ENCODE measurements around the gene FER1L5. TPM values are rescaled to one million over a fixed set of nuclear protein-coding genes. Genes with fewer than 3 reads are reported as not detected.

Gene FER1L5
- total RNA-seq, 2 experiments from 2014 or later, result not detected

GRCh38 chr2:96703021-96703751, 60.6 kb downstream of the FER1L5 start:
- no peak overlapping the region for H3K4me3 Mint-ChIP-seq
- ChIA-PET POLR2A (no interaction called here), CTCF (no interaction called here)
- no peak for ATAC-seq
- DNase-seq, result no peak
- H3K27ac Mint-ChIP-seq, result no peak overlapping the region
- H3K27me3 Mint-ChIP-seq (ENCODE audit: low read depth), result no peaks in the 10 kb centered on the region
- no peaks in the 10 kb centered on the region for H3K4me1 Mint-ChIP-seq (ENCODE audit: low read depth)
- no peaks in the 10 kb centered on the region for H3K9me3 Mint-ChIP-seq (ENCODE audit: insufficient read depth)
- H3K36me3 Mint-ChIP-seq (ENCODE audit: low read depth), result peaks cover 15% of the 10 kb centered on the region

- ChIA-PET CTCF (interaction anchor here (0.7 kb wide), 2 partner anchors 10 to 157 kb away, joined by 3 read pairs; no protein-coding TSS in a partner anchor), POLR2A (no interaction called here)
- H3K27ac Mint-ChIP-seq, result no peak overlapping the region
These were observed 68.4 kb downstream of the FER1L5 start for GRCh38 chr2:96710985-96711384.

GRCh38 chr2:96715658-96716057, 73.1 kb downstream of the FER1L5 start:
- Mint-ChIP-seq H3K4me1 (ENCODE audit: low read depth) (no peaks in the 10 kb centered on the region), H3K4me3 (no peak overlapping the region), H3K36me3 (ENCODE audit: low read depth) (peaks cover 6% of the 10 kb centered on the region), H3K27ac (no peak overlapping the region), H3K9me3 (ENCODE audit: insufficient read depth) (no peaks in the 10 kb centered on the region), H3K27me3 (ENCODE audit: low read depth) (no peaks in the 10 kb centered on the region)
- ATAC-seq, result no peak
- DNase-seq, result no peak
- CTCF ChIA-PET, result no interaction called here
- POLR2A ChIA-PET, result no interaction called here

More at GRCh38 chr2:96710985-96711384, 68.4 kb downstream of the FER1L5 start:
- DNase-seq (no peak), ATAC-seq (no peak)
- H3K9me3 Mint-ChIP-seq (ENCODE audit: insufficient read depth), result no peaks in the 10 kb centered on the region
- H3K27me3 Mint-ChIP-seq (ENCODE audit: low read depth), result no peaks in the 10 kb centered on the region
- H3K36me3 Mint-ChIP-seq (ENCODE audit: low read depth), result peaks cover 30% of the 10 kb centered on the region
- H3K4me1 Mint-ChIP-seq (ENCODE audit: low read depth), result no peaks in the 10 kb centered on the region
- H3K4me3 Mint-ChIP-seq, result no peak overlapping the region

- ChIA-PET POLR2A (no interaction called here), CTCF (no interaction called here)
- no peak for ATAC-seq
These were observed 73.8 kb downstream of the FER1L5 start for GRCh38 chr2:96716388-96716787.

GRCh38 chr2:96726131-96726530, 83.6 kb downstream of the FER1L5 start:
- Mint-ChIP-seq H3K9me3 (ENCODE audit: insufficient read depth) (no peaks in the 10 kb centered on the region), H3K36me3 (ENCODE audit: low read depth) (peaks cover 21% of the 10 kb centered on the region), H3K4me3 (no peak overlapping the region), H3K27me3 (ENCODE audit: low read depth) (no peaks in the 10 kb centered on the region), H3K4me1 (ENCODE audit: low read depth) (no peaks in the 10 kb centered on the region), H3K27ac (no peak overlapping the region)
- CTCF ChIA-PET, result no interaction called here
- ATAC-seq (no peak), DNase-seq (no peak)
- POLR2A ChIA-PET, result no interaction called here

More at GRCh38 chr2:96716388-96716787, 73.8 kb downstream of the FER1L5 start:
- H3K36me3 Mint-ChIP-seq (ENCODE audit: low read depth), result peaks cover 2% of the 10 kb centered on the region
- H3K4me3 Mint-ChIP-seq, result no peak overlapping the region
- H3K27me3 Mint-ChIP-seq (ENCODE audit: low read depth), result no peaks in the 10 kb centered on the region
- no peaks in the 10 kb centered on the region for H3K4me1 Mint-ChIP-seq (ENCODE audit: low read depth)
- DNase-seq, result no peak
- H3K9me3 Mint-ChIP-seq (ENCODE audit: insufficient read depth), result no peaks in the 10 kb centered on the region
- no peak overlapping the region for H3K27ac Mint-ChIP-seq

GRCh38 chr2:96727431-96727830, 84.9 kb downstream of the FER1L5 start:
- POLR2A ChIA-PET, result no interaction called here
- H3K4me3 Mint-ChIP-seq, result no peak overlapping the region
- H3K4me1 Mint-ChIP-seq (ENCODE audit: low read depth), result no peaks in the 10 kb centered on the region
- no peaks in the 10 kb centered on the region for H3K9me3 Mint-ChIP-seq (ENCODE audit: insufficient read depth)
- DNase-seq, result no peak
- no peak for ATAC-seq
- H3K27me3 Mint-ChIP-seq (ENCODE audit: low read depth), result no peaks in the 10 kb centered on the region
- no peak overlapping the region for H3K27ac Mint-ChIP-seq
- peaks cover 23% of the 10 kb centered on the region for H3K36me3 Mint-ChIP-seq (ENCODE audit: low read depth)
- CTCF ChIA-PET, result no interaction called here

- Mint-ChIP-seq H3K36me3 (ENCODE audit: low read depth) (peaks cover 31% of the 10 kb centered on the region), H3K4me3 (no peak overlapping the region), H3K9me3 (ENCODE audit: insufficient read depth) (no peaks in the 10 kb centered on the region), H3K27me3 (ENCODE audit: low read depth) (no peaks in the 10 kb centered on the region), H3K4me1 (ENCODE audit: low read depth) (no peaks in the 10 kb centered on the region), H3K27ac (no peak overlapping the region)
- CTCF ChIA-PET, result no interaction called here
- POLR2A ChIA-PET, result no interaction called here
- ATAC-seq (no peak), DNase-seq (no peak)
These were observed 87.2 kb downstream of the FER1L5 start for GRCh38 chr2:96729748-96730147.

- no peaks in the 10 kb centered on the region for H3K9me3 Mint-ChIP-seq (ENCODE audit: insufficient read depth)
These were observed 87.6 kb downstream of the FER1L5 start for GRCh38 chr2:96730212-96730611.

GRCh38 chr2:96733931-96734330, 91.4 kb downstream of the FER1L5 start:
- H3K9me3 Mint-ChIP-seq (ENCODE audit: insufficient read depth), result no peaks in the 10 kb centered on the region
- ATAC-seq, result no peak
- H3K4me1 Mint-ChIP-seq (ENCODE audit: low read depth), result peaks cover 12% of the 10 kb centered on the region
- DNase-seq, result no peak
- peaks cover 27% of the 10 kb centered on the region for H3K36me3 Mint-ChIP-seq (ENCODE audit: low read depth)
- H3K4me3 Mint-ChIP-seq, result no peak overlapping the region
- no peak overlapping the region for H3K27ac Mint-ChIP-seq
- no peaks in the 10 kb centered on the region for H3K27me3 Mint-ChIP-seq (ENCODE audit: low read depth)
- ChIA-PET POLR2A (no interaction called here), CTCF (interaction anchor here (1.1 kb wide), 1 partner anchor 27 kb away, joined by 3 read pairs; the partner anchor contains the start of gene CNNM4)

More at GRCh38 chr2:96730212-96730611, 87.6 kb downstream of the FER1L5 start:
- no peak for DNase-seq
- ChIA-PET POLR2A (no interaction called here), CTCF (no interaction called here)
- Mint-ChIP-seq H3K27ac (no peak overlapping the region), H3K36me3 (ENCODE audit: low read depth) (peaks cover 31% of the 10 kb centered on the region), H3K4me3 (no peak overlapping the region), H3K27me3 (ENCODE audit: low read depth) (no peaks in the 10 kb centered on the region), H3K4me1 (ENCODE audit: low read depth) (no peaks in the 10 kb centered on the region)
- ATAC-seq, result no peak

GRCh38 chr2:96734880-96735583, 92.5 kb downstream of the FER1L5 start:
- Mint-ChIP-seq H3K36me3 (ENCODE audit: low read depth) (peaks cover 25% of the 10 kb centered on the region), H3K9me3 (ENCODE audit: insufficient read depth) (no peaks in the 10 kb centered on the region), H3K27ac (no peak overlapping the region), H3K4me1 (ENCODE audit: low read depth) (peaks cover 22% of the 10 kb centered on the region), H3K27me3 (ENCODE audit: low read depth) (no peaks in the 10 kb centered on the region), H3K4me3 (no peak overlapping the region)
- ATAC-seq (no peak), DNase-seq (no peak)
- ChIA-PET CTCF (interaction anchor here (0.8 to 1.3 kb wide), 2 partner anchors 26 to 39 kb away, joined by 3 read pairs; partner anchors contain the start of gene CNNM4), POLR2A (no interaction called here)

GRCh38 chr2:96737251-96737650, 94.7 kb downstream of the FER1L5 start:
- peaks cover 32% of the 10 kb centered on the region for H3K4me1 Mint-ChIP-seq (ENCODE audit: low read depth)
- ChIA-PET CTCF (interaction anchor here (1.5 kb wide), 1 partner anchor 26 kb away, joined by 6 read pairs; no protein-coding TSS in a partner anchor), POLR2A (interaction anchor here (1.2 kb wide), 1 partner anchor 23 kb away, joined by 3 read pairs; the partner anchor contains the start of gene CNNM4)
- no peak overlapping the region for H3K4me3 Mint-ChIP-seq
- DNase-seq, result no peak
- no peak overlapping the region for H3K27ac Mint-ChIP-seq
- no peaks in the 10 kb centered on the region for H3K9me3 Mint-ChIP-seq (ENCODE audit: insufficient read depth)
- H3K27me3 Mint-ChIP-seq (ENCODE audit: low read depth), result no peaks in the 10 kb centered on the region
- H3K36me3 Mint-ChIP-seq (ENCODE audit: low read depth), result peaks cover 17% of the 10 kb centered on the region
- ATAC-seq, result no peak

- ATAC-seq (no peak), DNase-seq (no peak)
- ChIA-PET POLR2A (no interaction called here), CTCF (interaction anchor here (1.5 kb wide), 1 partner anchor 22 kb away, joined by 4 read pairs; the partner anchor contains the start of gene CNNM4)
- H3K36me3 Mint-ChIP-seq (ENCODE audit: low read depth), result peaks cover 16% of the 10 kb centered on the region
- no peaks in the 10 kb centered on the region for H3K9me3 Mint-ChIP-seq (ENCODE audit: insufficient read depth)
- H3K4me1 Mint-ChIP-seq (ENCODE audit: low read depth), result peaks cover 34% of the 10 kb centered on the region
- peak overlapping the region; percentile 41 for H3K27ac Mint-ChIP-seq
- H3K27me3 Mint-ChIP-seq (ENCODE audit: low read depth), result no peaks in the 10 kb centered on the region
- H3K4me3 Mint-ChIP-seq, result no peak overlapping the region
These were observed 95.3 kb downstream of the FER1L5 start for GRCh38 chr2:96737831-96738230.

Data from activated CD8-positive, alpha-beta T cell treated with anti-CD3 and anti-CD28 coated beads, Interleukin-2, amount 10 ng/mL, durations not matched to agents 7 days and 5 days (primary cell).